HFFc6 (cell line): ENCODE measurements around the gene HSPA1L. TPM values are rescaled to one million over a fixed set of nuclear protein-coding genes. Genes with fewer than 3 reads are reported as not detected.
"Not testable (repeated sequence)": the region's sequence is repeated elsewhere in the genome, so short reads cannot be mapped to it uniquely, and the experiment has no call there.

Experiments
- DNase-seq: peaks from one replicate; pipeline ENCODE4 v3.0.0-alpha.2; 2018
- H3K27ac Mint-ChIP-seq: 2 replicates; pipeline ENCODE4 v1.8.0; 2020; ENCODE audit warnings: mild to moderate bottlenecking, mixed read lengths
- H3K27me3 Mint-ChIP-seq: 2 replicates; pipeline ENCODE4 v1.8.0; 2021; ENCODE audit warnings: mild to moderate bottlenecking, moderate library complexity, mixed read lengths; ENCODE audit not compliant: insufficient read depth
- H3K36me3 Mint-ChIP-seq: 2 replicates; pipeline ENCODE4 v1.8.0; 2021; ENCODE audit warnings: low read depth, mixed read lengths
- H3K4me1 Mint-ChIP-seq: 2 replicates; pipeline ENCODE4 v1.8.0; 2020; ENCODE audit warnings: low read depth, mixed read lengths
- H3K4me3 Mint-ChIP-seq: 2 replicates; pipeline ENCODE4 v1.8.0; 2020; ENCODE audit warnings: mild to moderate bottlenecking, moderate library complexity, mixed read lengths
- H3K9me3 Mint-ChIP-seq: 2 replicates; pipeline ENCODE4 v1.8.0; 2020; ENCODE audit warnings: mild to moderate bottlenecking, mixed read lengths
- CTCF ChIP-seq: fragments of 200-600 bp; sonication (generic); IDR thresholded peaks from 2 replicates; pipeline ENCODE4 v1.5.0; 2021; ENCODE audit warnings: antibody characterized with exemption, mild to moderate bottlenecking
- total RNA-seq, 6 experiments: library from RNA; stranded (reverse); fragmentation: NEBNext Ultra II Directional; extraction: Animal tissue kit (Norgen Biotek cat#: 25700); gene quantifications; 2 replicates in 1 of 6; 3 replicates in 5 of 6; pipeline ENCODE4 v1.2.3, GENCODE V29; 2021

The HSPA1L gene
- total RNA-seq, 6 experiments from 2014 or later = 1.2 to 1.9 (median 1.6) TPM

- Mint-ChIP-seq H3K27me3 (peaks cover 6% of the 10 kb centered on the region), H3K4me3 (peak within 1 kb of the TSS; percentile 91), H3K27ac (peak within 1 kb of the TSS; percentile 99), H3K4me1 (peaks cover 42% of the 10 kb centered on the region), H3K36me3 (peaks cover 16% of the 10 kb centered on the region), H3K9me3 (no peaks in the 10 kb centered on the region)
- peak; percentile 100 for DNase-seq
- no peak for TF ChIP-seq CTCF
Measured at GRCh38 chr6:31827286-31828079, 12.4 kb upstream of the HSPA1L start, which contains the start of gene HSPA1B. TSS of gene HSPA1B (plus strand) at chr6:31827738. CDS start at chr6:31827951, 213 bp downstream.

GRCh38 chr6:31826793-31827285 lies 11.8 kb upstream of the HSPA1L start:
- peak; percentile 83 for DNase-seq
- TF ChIP-seq CTCF = no peak
- H3K9me3 Mint-ChIP-seq = no peaks in the 10 kb centered on the region
- peak overlapping the region; percentile 91 for H3K4me3 Mint-ChIP-seq
- H3K27me3 Mint-ChIP-seq = peaks cover 9% of the 10 kb centered on the region
- peaks cover 47% of the 10 kb centered on the region for H3K4me1 Mint-ChIP-seq
- peak overlapping the region; percentile 99 for H3K27ac Mint-ChIP-seq
- peaks cover 16% of the 10 kb centered on the region for H3K36me3 Mint-ChIP-seq

- TF ChIP-seq CTCF = no peak
- Mint-ChIP-seq H3K27ac (peak overlapping the region; percentile 99), H3K4me1 (peaks cover 51% of the 10 kb centered on the region), H3K27me3 (peaks cover 9% of the 10 kb centered on the region), H3K36me3 (peaks cover 10% of the 10 kb centered on the region), H3K4me3 (peak overlapping the region; percentile 91; the same call in 1 of the 2 replicates), H3K9me3 (no peaks in the 10 kb centered on the region)
- no peak for DNase-seq
Measured at GRCh38 chr6:31825553-31825952, 10.5 kb upstream of the HSPA1L start.

GRCh38 chr6:31823592-31824196 lies 8.6 kb upstream of the HSPA1L start:
- not testable (repeated sequence) for H3K36me3 Mint-ChIP-seq, DNase-seq, H3K9me3 Mint-ChIP-seq, H3K27me3 Mint-ChIP-seq
- H3K4me1 Mint-ChIP-seq = peaks cover 58% of the 10 kb centered on the region
- H3K4me3 Mint-ChIP-seq = 0 out of 2 replicates have a peak overlapping the region, but pooled peaks have one; percentile 7
- peak overlapping the region; percentile 43; the same call in 1 of the 2 replicates for H3K27ac Mint-ChIP-seq

- Mint-ChIP-seq H3K27me3 (peaks cover 3% of the 10 kb centered on the region), H3K4me1 (peaks cover 72% of the 10 kb centered on the region), H3K36me3 (peaks cover 13% of the 10 kb centered on the region; the same call in 1 of the 2 replicates), H3K9me3 (peaks cover 7% of the 10 kb centered on the region), H3K27ac (peak overlapping the region; percentile 98), H3K4me3 (peak overlapping the region; percentile 92)
- DNase-seq = peak; percentile 80
- TF ChIP-seq CTCF = no peak
Measured at GRCh38 chr6:31822036-31822821, 7.1 kb upstream of the HSPA1L start.
